Retinal pigment epithelial cell (primary cell): Measurements from ENCODE around the gene GFI1B.
"Not testable (repeated sequence)": the region's sequence is repeated elsewhere in the genome, so short reads cannot be mapped to it uniquely, and the experiment has no call there.

Source experiments
- DNase-seq: peaks from one replicate; pipeline ENCODE4 v3.0.0-alpha.2; 2010; ENCODE audit warnings: low read depth
- H3K4me3 ChIP-seq: 2 replicates; pipeline ENCODE4 v1.5.1; 2011; ENCODE audit warnings: mild to moderate bottlenecking, low read length, control low read depth, moderate library complexity
- CTCF ChIP-seq: conservative IDR thresholded peaks from 2 replicates; pipeline ENCODE4 v1.5.1; 2011; ENCODE audit warnings: low read depth, low read length, control low read depth, inconsistent platforms

Gene GFI1B

DNA sequence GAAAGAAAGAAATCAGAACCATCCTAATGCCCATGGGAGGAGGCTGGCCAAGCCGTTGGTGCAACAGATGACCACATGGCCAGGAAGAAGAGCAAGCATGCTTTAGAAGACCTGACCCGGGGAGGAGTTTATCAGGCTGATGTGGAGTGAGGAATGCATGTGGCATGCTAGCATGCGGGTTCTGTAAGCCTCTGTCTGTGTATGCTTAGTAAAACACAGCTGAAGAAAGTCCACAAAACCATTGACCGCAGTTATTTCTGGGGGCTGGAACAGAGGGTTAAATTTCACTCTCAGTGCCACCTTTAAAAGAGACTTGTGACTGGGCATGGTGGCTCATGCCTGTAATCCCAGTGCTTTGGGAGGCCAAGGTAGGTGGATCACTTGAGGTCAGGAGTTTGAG is 19.1 kb downstream of the GFI1B start:
- no peak overlapping the region for H3K4me3 ChIP-seq
- no peak for DNase-seq
- no peak for TF ChIP-seq CTCF

DNA sequence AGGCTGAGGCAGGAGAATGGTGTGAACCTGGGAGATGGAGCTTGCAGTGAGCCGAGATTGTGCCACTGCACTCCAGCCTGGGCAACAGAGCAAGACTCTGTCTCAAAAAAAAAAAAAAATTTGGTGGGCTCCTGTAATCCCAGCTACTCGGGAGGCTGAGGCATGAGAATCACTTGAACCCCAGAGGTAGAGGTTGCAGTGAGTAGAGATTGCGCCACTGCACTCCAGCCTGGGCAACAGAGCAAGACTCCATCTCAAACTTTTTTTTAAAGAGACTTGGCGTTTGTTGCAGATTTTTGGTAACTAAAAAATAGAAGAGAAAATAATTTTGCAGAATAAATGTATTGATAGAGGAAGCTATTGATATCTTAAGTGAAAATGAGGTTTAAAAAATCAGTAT is 19.7 kb downstream of the GFI1B start:
- DNase-seq, H3K4me3 ChIP-seq: not testable (repeated sequence)

DNA sequence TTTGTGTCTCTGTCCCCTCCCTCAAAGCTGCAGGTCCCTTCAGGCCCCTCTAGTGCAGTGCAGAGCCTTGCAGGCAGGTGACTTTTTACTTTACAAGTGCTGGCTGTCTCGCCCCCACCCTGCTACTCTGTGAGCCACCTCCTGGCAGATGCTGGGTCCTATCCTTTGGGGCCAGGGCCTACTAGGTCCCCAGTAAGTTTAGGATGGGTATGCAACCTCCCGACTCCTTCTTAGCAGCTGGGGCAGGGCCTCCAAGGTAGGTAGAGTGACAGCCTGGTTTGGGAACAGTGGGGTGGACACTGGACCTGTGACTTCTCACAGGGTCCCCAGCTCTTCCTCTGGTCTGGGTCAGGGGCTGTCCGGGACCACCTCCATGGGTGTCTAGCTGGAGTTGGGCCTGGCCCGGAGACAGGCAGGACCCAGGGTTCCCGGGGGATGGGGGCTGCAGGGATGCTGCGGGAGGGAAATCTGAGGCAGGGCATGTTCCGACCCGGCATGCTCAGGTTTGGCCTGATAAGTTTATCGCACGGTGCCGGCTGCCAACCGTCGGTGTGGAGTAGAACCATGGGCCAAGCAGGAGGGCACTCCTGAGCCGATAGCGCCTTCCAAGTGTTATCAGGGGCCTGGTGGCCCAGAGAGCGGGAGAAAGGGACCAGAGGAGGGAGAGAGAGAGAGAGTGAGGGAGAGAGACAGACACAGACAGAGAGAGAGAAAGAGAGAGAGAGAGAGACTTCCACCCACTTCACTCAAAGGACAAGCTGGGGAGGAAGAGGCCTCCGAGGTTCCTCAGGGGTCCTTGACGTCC is 20.5 kb downstream of the GFI1B start:
- no peak overlapping the region for H3K4me3 ChIP-seq
- no peak for TF ChIP-seq CTCF
- DNase-seq: no peak

- no peak for TF ChIP-seq CTCF
- no peak for DNase-seq
- H3K4me3 ChIP-seq: no peak overlapping the region
Measured at GRCh38 chr9:133002147-133003070, 23.9 kb downstream of the GFI1B start.

DNA sequence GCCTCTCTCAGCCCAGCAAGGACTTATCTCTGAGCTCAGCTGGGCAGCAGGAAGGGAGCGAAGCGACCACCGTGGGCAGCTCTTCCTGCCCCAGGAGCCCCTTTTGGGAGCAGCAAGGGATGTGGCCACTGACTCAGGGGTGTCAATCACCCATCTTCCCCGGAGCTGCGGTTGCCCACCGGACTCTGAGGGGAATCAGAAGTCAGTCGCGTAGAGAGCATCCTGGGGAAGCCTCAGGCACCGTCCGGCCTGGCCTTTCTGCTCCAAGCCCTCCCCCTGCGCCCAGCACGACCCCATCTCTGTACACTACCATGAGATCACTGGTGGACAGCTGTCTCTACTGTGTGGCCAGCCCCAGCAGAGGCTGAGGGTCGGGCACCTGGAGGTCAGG is 24.6 kb downstream of the GFI1B start:
- TF ChIP-seq CTCF: no peak

GRCh38 chr9:133003671-133004090 is 25.2 kb downstream of the GFI1B start:
- no peak for DNase-seq
- TF ChIP-seq CTCF: no peak
- no peak overlapping the region for H3K4me3 ChIP-seq

More for the DNA sequence above, 24.6 kb downstream of the GFI1B start:
- DNase-seq: no peak
- no peak overlapping the region for H3K4me3 ChIP-seq

- no peak for TF ChIP-seq CTCF
- H3K4me3 ChIP-seq: no peak overlapping the region
- no peak for DNase-seq
Measured at GRCh38 chr9:133004091-133004998, 25.9 kb downstream of the GFI1B start.
